CD4-positive, alpha-beta T cell treated with Interleukin-15 for 4 hours (primary cell): ENCODE measurements around the gene TPBGL.

Source experiments
- DNase-seq: peaks from one replicate; pipeline ENCODE4 v3.0.0-alpha.2; 2020; ENCODE audit warnings: low spot score

The TPBGL gene

GRCh38 chr11:75212411-75212810, 28.2 kb upstream of the TPBGL start:
- DNase-seq, result no peak

GRCh38 chr11:75214411-75214821, 26.2 kb upstream of the TPBGL start:
- DNase-seq, result peak; percentile 62

DNA sequence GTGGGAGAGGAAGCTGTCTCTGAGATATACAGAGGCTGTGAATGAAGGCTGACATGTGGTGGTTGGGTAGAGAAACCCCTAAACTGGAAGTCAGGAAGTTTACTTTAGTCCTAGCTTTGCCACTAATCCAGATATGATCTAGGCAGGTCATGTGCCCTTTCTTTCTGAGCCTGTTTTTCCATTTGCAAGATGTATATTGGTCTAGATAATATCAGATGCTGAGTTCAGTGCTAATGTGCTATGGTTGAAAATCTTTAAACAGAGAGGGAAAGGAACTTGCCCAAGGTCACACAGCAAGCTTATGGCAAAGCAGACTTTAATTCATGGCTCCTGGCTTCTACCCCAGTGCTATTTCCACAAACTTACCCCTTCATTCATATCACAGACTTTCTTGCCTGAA, 25.7 kb upstream of the TPBGL start:
- DNase-seq, result no peak

DNA sequence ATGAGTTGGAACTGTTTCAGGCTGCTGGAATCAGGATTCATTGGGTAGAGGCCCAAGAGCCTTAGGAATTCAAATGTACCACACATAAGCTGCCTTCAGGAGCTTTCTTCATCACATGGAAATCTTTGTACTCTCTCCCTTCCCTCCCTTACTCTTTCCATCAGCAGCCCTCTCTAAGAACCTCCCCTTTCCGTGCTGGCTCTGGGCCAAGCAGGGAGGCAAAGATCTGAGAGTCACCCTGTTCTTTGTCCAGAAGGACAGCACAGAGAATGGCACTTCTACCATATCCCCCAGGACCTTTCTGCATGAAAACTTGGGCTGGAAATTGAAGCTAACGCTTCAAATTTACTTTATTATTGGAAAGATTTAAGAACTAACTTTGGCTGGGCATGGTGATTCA, 20.7 kb upstream of the TPBGL start:
- DNase-seq, result no peak

- DNase-seq, result no peak
Measured at GRCh38 chr11:75223954-75224643, 16.5 kb upstream of the TPBGL start.

DNA sequence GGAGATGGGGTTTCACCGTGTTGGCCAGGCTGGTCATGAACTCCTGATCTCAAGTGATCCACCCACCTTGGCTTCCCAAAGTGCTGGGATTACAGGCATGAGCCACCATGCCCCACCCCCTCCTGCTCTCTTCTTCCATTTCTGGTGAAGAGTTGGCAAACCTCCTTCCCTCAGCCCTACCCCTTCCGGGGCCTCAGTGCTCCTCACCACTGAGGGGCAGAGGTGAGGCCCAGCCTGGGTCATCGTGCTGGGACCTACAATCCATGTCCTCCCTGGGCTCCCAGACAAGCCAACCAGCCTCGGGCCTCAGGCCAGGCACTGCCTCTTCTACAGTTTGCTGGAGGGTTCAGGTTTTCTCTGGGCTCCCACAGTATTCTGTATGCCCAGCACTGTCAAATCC, 14.8 kb upstream of the TPBGL start:
- DNase-seq, result no peak

DNA sequence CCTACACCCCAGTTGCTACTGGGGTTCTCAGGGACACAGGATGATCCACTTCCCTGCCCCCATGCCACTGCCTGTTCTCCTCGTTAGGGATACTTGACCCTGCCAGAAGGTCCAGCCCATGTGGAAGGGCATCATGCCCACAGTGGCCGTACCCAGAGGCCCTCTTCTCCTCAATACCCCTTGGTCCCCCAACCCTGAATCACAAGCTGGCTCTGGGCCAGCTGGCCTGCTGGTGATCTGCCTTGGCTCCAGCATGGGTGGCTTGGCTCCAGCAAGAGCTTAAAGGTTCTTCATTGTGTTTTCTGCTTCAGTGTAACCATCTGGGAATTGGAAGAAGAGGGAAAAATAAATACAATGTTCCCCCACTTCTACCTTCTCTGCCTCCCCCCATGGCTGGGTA, 11.1 kb upstream of the TPBGL start:
- DNase-seq, result no peak

DNA sequence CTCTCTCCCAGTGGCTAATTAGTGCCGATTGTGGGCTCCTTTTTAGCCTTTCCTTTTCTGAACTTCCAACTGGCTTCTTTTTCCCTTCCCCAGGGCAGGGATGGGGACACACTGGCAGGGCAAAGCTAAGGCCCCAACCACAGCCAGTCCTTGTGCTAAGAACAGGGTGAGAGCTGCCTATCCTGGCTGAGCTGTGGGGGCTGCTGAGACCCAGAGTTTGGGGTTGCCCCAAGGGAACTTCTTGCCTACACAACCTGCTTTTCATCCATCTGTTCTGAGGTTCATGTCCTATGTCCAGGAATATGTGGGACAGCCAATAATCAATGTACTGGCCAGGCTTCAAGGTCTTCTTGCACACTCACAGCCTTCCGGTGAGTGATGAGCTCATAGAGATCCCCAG, 10.0 kb upstream of the TPBGL start:
- DNase-seq, result no peak

DNA sequence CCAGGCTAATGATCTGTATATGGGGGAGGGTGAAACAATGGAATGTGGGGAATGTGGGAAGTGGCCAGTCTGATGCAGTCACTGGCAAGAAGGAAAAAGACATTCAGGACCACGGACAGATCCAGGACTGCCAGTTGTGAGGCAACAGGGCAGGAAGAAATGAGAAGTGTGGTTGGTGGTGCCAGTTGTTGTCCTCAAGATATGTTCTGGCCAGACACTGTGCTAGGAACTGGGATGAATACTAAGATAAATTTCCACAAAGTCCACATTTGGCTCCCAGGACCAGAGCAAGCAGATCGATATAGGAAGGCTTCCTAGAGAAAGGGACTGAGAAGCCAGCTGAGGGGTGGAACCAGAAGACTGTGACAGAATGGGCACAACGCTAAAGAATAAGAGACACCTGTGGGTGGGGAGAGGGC, 6.8 kb upstream of the TPBGL start:
- peak; percentile 4 for DNase-seq

DNA sequence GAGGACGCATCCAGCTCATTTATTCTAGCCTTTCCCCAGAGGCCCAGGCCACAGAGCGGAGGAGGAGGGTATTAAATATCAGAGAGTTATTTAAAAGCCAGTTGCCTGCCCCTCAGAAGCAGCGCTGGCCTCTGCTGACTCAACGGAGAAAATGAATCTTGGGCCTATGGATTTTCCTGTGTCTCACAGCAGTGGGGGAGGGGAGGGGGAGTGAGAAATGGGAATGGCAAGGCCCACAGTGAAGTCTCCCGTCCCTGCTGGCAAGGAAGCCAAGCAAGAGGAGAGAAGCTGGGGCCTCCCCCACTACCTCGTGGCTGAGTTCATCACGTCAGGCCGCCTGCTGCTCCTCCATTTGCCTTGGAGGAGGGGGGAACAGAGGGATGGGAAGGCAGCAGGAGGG, 4.5 kb upstream of the TPBGL start:
- DNase-seq, result no peak

DNA sequence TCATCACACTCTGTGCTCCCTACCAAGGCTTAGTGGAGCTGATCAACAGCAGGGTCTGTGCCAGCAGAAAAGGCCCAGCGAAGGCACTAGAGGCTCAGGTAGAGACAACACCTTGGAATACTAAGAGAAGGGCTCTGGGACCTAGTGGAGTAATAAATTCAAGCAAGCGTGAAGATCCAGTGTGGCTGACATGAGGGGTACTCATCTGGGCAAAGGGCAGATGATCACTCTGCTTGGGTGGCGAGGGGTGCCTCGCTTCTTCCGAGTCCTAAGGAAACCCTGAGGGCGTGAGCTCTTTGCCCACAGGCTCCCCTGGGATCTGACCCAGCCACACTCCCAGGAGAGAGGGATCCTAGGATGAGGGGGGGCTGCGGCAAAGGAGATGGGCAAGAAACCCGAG, 3.5 kb upstream of the TPBGL start:
- DNase-seq, result no peak

GRCh38 chr11:75238595-75239440, 1.8 kb upstream of the TPBGL start:
- no peak for DNase-seq

DNA sequence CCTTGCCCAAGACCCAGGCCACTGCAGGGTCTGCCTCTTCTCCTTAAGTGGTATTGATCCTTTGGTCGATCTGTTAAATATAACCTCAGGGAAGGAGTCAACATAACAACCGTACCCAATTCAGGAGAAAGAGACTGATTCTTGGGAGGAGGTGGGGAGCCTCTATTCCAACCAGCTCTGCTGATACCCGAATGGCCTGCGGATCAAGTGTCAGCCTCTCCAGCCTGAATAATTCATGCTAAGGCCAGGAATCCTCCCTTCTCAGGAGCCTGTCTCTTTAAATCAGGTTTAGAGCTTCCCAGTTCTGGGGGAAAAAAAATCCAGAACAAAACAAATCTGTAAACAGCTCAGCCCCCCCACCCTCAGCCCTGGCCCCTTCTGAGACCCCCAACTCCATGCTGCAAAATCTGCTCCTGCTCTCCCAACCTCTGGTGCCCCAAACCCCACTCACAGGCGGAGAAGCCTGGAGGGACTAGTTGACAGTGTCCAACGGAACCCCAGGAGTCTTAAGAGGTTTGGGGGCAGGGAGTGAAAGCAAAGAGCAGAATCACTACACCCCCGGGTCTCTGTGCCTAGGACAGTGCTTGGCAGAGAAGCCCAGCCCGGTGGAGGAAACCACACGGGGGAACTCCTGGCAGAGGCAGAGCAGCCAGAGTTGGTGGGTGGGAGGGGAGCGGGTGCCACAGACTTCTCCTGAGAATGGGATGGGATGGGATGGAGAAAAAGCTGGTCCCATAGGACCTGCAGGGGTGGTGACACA, 863 bp upstream of the TPBGL start:
- no peak for DNase-seq

DNA sequence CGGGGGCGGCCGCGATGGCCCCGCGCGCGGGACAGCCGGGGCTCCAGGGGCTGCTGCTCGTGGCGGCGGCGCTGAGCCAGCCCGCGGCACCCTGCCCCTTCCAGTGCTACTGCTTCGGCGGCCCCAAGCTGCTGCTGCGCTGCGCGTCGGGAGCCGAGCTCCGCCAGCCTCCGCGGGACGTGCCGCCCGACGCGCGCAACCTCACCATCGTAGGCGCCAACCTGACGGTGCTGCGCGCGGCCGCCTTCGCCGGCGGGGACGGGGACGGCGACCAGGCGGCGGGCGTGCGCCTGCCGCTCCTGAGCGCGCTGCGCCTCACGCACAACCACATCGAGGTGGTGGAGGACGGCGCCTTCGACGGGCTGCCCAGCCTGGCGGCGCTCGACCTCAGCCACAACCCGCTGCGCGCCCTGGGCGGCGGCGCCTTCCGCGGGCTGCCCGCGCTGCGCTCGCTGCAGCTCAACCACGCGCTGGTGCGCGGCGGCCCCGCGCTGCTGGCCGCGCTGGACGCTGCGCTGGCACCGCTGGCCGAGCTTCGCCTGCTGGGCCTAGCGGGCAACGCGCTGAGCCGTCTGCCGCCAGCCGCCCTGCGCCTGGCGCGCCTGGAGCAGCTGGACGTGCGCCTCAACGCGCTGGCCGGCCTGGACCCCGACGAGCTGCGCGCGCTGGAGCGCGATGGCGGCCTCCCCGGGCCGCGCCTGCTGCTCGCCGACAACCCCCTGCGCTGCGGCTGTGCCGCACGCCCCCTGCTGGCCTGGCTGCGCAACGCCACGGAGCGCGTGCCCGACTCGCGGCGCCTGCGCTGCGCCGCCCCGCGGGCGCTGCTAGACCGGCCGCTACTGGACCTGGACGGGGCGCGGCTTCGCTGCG, 697 bp downstream of the TPBGL start:
- DNase-seq, result peak; percentile 90

DNA sequence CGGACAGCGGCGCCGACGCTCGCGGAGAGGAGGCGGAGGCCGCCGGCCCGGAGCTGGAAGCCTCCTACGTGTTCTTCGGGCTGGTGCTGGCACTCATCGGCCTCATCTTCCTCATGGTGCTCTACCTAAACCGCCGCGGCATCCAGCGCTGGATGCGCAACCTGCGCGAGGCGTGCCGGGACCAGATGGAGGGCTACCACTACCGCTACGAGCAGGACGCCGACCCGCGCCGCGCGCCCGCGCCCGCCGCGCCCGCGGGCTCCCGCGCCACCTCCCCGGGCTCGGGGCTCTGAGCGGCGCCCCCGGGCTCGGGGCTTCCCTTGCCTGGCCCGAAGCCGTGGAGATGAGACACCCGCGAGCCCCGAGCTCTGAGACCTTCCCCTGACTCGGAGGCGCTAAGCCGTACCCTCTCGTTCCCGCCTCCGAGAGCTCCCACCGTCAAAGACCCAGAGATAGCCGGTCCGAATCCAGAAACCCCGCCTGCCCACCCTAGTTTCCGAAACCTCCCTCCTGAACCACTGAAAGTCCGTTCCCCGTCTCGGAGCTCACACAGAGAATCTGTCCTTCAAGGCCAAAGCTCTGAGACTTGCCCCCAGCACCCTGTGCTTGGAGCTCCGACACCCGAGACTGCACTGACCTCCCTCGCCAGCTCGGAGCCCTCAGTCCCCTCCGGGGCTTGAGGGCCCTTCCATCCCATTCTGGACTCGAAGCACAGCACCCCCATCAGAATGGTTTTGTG, 1.5 kb downstream of the TPBGL start:
- DNase-seq, result no peak

- DNase-seq, result no peak
Measured at GRCh38 chr11:75242722-75243600, 2.4 kb downstream of the TPBGL start.

- no peak for DNase-seq
Measured at GRCh38 chr11:75244052-75244814, 3.7 kb downstream of the TPBGL start.

DNA sequence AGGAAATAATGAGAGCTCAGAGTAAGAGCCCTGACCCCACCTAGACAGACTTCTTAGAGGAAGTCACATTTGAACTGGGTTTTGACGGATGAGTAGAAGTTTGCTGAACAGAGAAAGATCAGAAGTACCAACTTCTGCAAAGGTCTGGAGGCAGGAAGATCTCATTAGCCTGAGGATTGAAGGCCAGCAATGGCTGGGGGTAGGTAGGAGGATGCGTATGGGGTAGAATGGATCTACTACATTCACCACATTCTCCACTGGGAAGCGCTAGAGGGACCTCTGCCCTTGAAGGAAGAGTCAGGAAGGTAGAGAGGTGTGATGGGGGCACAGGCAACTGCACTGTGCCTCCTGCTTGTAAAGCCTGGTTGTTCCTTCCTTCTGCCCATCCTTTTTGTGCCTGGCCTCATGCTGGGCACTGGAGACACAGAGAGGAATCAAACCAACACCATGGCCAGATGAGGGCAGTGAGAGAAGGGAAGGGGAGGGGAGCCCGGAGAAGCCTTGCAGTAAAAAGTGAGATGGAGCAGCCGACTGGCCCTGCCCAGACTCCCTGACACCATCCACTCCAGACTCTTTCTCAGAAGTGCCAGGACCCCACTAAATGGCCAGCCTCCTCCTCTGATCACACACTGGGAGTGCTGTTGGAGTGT, 4.9 kb downstream of the TPBGL start:
- no peak for DNase-seq
